ENCODE data around the gene MAP4K3.

DNA sequence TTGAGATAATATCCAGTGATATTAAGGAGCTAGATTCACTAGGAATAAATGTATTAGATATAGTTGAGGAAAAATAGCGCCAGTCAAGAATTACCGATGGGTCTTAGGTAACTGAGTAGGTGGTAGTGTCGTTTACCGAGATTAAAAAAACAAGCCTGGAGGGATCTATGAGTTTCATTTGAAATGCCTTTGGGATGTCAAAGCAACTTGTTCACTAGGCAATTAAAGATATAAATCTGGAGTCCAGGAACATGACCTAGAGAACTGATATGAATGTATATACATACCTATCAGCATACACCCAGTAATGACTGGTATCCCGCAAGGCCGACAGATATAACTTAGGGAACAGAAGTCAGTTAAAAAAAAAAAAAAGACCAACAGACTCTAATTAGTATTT lies 29.2 kb upstream of the MAP4K3 start:
- TF ChIP-seq, protein P1, sequence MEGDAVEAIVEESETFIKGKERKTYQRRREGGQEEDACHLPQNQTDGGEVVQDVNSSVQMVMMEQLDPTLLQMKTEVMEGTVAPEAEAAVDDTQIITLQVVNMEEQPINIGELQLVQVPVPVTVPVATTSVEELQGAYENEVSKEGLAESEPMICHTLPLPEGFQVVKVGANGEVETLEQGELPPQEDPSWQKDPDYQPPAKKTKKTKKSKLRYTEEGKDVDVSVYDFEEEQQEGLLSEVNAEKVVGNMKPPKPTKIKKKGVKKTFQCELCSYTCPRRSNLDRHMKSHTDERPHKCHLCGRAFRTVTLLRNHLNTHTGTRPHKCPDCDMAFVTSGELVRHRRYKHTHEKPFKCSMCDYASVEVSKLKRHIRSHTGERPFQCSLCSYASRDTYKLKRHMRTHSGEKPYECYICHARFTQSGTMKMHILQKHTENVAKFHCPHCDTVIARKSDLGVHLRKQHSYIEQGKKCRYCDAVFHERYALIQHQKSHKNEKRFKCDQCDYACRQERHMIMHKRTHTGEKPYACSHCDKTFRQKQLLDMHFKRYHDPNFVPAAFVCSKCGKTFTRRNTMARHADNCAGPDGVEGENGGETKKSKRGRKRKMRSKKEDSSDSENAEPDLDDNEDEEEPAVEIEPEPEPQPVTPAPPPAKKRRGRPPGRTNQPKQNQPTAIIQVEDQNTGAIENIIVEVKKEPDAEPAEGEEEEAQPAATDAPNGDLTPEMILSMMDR (IDR thresholded peaks at IDR 0.05) = no peak
- TF ChIP-seq SIN3A (IDR thresholded peaks at IDR 0.05; ENCODE audit: borderline replicate concordance, insufficient read depth, low read depth, low read length) (no peak), POLR2AphosphoS5 (IDR thresholded peaks at IDR 0.05; ENCODE audit: low read depth, low read length) (no peak), TCF7L2 (IDR thresholded peaks at IDR 0.05; ENCODE audit: low read depth, low read length) (no peak)
- TF ChIP-seq, protein P2, sequence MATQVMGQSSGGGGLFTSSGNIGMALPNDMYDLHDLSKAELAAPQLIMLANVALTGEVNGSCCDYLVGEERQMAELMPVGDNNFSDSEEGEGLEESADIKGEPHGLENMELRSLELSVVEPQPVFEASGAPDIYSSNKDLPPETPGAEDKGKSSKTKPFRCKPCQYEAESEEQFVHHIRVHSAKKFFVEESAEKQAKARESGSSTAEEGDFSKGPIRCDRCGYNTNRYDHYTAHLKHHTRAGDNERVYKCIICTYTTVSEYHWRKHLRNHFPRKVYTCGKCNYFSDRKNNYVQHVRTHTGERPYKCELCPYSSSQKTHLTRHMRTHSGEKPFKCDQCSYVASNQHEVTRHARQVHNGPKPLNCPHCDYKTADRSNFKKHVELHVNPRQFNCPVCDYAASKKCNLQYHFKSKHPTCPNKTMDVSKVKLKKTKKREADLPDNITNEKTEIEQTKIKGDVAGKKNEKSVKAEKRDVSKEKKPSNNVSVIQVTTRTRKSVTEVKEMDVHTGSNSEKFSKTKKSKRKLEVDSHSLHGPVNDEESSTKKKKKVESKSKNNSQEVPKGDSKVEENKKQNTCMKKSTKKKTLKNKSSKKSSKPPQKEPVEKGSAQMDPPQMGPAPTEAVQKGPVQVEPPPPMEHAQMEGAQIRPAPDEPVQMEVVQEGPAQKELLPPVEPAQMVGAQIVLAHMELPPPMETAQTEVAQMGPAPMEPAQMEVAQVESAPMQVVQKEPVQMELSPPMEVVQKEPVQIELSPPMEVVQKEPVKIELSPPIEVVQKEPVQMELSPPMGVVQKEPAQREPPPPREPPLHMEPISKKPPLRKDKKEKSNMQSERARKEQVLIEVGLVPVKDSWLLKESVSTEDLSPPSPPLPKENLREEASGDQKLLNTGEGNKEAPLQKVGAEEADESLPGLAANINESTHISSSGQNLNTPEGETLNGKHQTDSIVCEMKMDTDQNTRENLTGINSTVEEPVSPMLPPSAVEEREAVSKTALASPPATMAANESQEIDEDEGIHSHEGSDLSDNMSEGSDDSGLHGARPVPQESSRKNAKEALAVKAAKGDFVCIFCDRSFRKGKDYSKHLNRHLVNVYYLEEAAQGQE (IDR thresholded peaks at IDR 0.05; ENCODE audit: insufficient read depth in 1 of 2, low read depth in 2 of 2, low read length in 1 of 2) = no peak

Measured in Panc1 (cell line).